ENCODE measurements around the gene CEP43. TPM values are rescaled to one million over a fixed set of nuclear protein-coding genes. Genes with fewer than 3 reads are reported as not detected.

The CEP43 gene
- polyA plus RNA-seq, 3 donors, result 3.8 to 7.1 (median 6.4) TPM

GRCh38 chr6:167007985-167008384, 8.8 kb downstream of the CEP43 start:
- Histone ChIP-seq H3K27me3 (ENCODE audit: control insufficient read depth in 2 of 2, insufficient read depth in 2 of 2, low read length in 2 of 2) (no peaks in the 10 kb centered on the region), H3K4me1 (ENCODE audit: control insufficient read depth in 1 of 2, insufficient read depth in 2 of 2, low read length in 2 of 2) (no peaks in the 10 kb centered on the region), H3K9ac (ENCODE audit: insufficient read depth, low read length, poor library complexity, severe bottlenecking) (no peak overlapping the region), H3K79me2 (ENCODE audit: insufficient read depth, low read length) (peaks cover 12% of the 10 kb centered on the region), H3K36me3 (replicated peaks in 1 of 2; ENCODE audit: control insufficient read depth in 1 of 2, insufficient read depth in 2 of 2, low read length in 2 of 2) (peaks cover 40 to 70% of the 10 kb centered on the region in 2 donors), H4K20me1 (ENCODE audit: insufficient read depth, low read length) (no peaks in the 10 kb centered on the region), H2AFZ (ENCODE audit: insufficient read depth, low read depth, low read length, poor library complexity, severe bottlenecking) (no peak overlapping the region), H3K4me2 (replicated peaks; ENCODE audit: extremely low read depth, low read length, poor library complexity, severe bottlenecking) (no peak overlapping the region), H3K4me3 (replicated peaks in 1 of 3; ENCODE audit: low read depth in 2 of 3, low read length in 3 of 3) (no peak overlapping the region), H3K9me3 (replicated peaks in 1 of 2; ENCODE audit: control insufficient read depth in 1 of 2, insufficient read depth in 1 of 2, low read length in 2 of 2) (no peaks in the 10 kb centered on the region), H3K27ac (ENCODE audit: low read depth in 1 of 2, low read length in 2 of 2) (no peak overlapping the region)
- Mint-ChIP-seq H3K4me3 (no peak overlapping the region), H3K9me3 (peaks cover 0 to 1% (median 0%) of the 10 kb centered on the region in 7 donors), H3K27ac (peak overlapping the region in 2 of 7 donors; percentile 22 to 49), H3K36me3 (peaks cover 53 to 68% of the 10 kb centered on the region in 2 donors), H3K4me1 (no peaks in the 10 kb centered on the region), H3K27me3 (ENCODE audit: low read depth in 3 of 3) (no peaks in the 10 kb centered on the region)
- no peak for DNase-seq
- WGBS (ENCODE audit: insufficient coverage), result no CpG with 5 or more reads among the region's 4 CpGs
- TF ChIP-seq, protein P1, sequence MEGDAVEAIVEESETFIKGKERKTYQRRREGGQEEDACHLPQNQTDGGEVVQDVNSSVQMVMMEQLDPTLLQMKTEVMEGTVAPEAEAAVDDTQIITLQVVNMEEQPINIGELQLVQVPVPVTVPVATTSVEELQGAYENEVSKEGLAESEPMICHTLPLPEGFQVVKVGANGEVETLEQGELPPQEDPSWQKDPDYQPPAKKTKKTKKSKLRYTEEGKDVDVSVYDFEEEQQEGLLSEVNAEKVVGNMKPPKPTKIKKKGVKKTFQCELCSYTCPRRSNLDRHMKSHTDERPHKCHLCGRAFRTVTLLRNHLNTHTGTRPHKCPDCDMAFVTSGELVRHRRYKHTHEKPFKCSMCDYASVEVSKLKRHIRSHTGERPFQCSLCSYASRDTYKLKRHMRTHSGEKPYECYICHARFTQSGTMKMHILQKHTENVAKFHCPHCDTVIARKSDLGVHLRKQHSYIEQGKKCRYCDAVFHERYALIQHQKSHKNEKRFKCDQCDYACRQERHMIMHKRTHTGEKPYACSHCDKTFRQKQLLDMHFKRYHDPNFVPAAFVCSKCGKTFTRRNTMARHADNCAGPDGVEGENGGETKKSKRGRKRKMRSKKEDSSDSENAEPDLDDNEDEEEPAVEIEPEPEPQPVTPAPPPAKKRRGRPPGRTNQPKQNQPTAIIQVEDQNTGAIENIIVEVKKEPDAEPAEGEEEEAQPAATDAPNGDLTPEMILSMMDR (IDR thresholded peaks at IDR 0.05), result no peak
- intact Hi-C loops (cut with micrococcal nuclease), result no loop called here

DNA sequence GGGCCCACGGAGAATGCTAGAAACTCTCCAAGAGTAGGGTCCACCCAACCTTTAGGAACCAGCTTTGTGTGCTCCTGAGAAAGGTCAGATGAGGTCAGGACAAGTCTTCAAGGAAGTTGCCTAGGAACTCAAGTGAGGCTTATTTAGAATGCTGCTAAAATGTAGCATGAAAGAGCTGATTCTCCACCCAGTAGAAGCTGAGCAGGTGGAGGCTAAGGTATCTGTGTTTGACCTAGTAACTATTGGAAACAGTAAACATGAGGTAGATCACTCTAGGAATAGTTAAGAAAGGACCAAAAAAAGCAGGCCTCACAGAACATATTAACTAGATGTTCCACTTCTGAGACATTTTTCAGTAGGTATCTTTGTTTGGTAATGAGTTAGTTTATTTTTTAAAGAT, 13.9 kb downstream of the CEP43 start:
- Histone ChIP-seq H4K20me1 (ENCODE audit: insufficient read depth, low read length) (no peaks in the 10 kb centered on the region), H3K4me3 (replicated peaks in 1 of 3; ENCODE audit: low read depth in 2 of 3, low read length in 3 of 3) (no peak overlapping the region), H3K4me2 (replicated peaks; ENCODE audit: extremely low read depth, low read length, poor library complexity, severe bottlenecking) (no peak overlapping the region), H3K9ac (ENCODE audit: insufficient read depth, low read length, poor library complexity, severe bottlenecking) (no peak overlapping the region), H3K36me3 (replicated peaks in 1 of 2; ENCODE audit: control insufficient read depth in 1 of 2, insufficient read depth in 2 of 2, low read length in 2 of 2) (peaks cover 37 to 60% of the 10 kb centered on the region in 2 donors), H3K27ac (ENCODE audit: low read depth in 1 of 2, low read length in 2 of 2) (peak overlapping the region in 1 of 2 donors; percentile 49), H3K4me1 (ENCODE audit: control insufficient read depth in 1 of 2, insufficient read depth in 2 of 2, low read length in 2 of 2) (no peaks in the 10 kb centered on the region), H2AFZ (ENCODE audit: insufficient read depth, low read depth, low read length, poor library complexity, severe bottlenecking) (no peak overlapping the region), H3K9me3 (replicated peaks in 1 of 2; ENCODE audit: control insufficient read depth in 1 of 2, insufficient read depth in 1 of 2, low read length in 2 of 2) (no peaks in the 10 kb centered on the region), H3K79me2 (ENCODE audit: insufficient read depth, low read length) (no peaks in the 10 kb centered on the region), H3K27me3 (ENCODE audit: control insufficient read depth in 2 of 2, insufficient read depth in 2 of 2, low read length in 2 of 2) (no peaks in the 10 kb centered on the region)
- TF ChIP-seq, protein P1 (IDR thresholded peaks at IDR 0.05), result no peak
- peaks cover 53 to 76% of the 10 kb centered on the region in 2 donors for H3K36me3 Mint-ChIP-seq
- intact Hi-C loops (cut with micrococcal nuclease), result no loop called here
- no peaks in the 10 kb centered on the region for H3K27me3 Mint-ChIP-seq (ENCODE audit: low read depth in 3 of 3)
- DNase-seq, result no peak
- no CpG with 5 or more reads among the region's 1 CpG for whole genome bisulfite sequencing (ENCODE audit: insufficient coverage)
- peaks cover 0 to 1% (median 0%) of the 10 kb centered on the region in 7 donors for H3K9me3 Mint-ChIP-seq
- H3K27ac Mint-ChIP-seq, result peak overlapping the region in 4 of 7 donors; percentile 1 to 64 (median 28)
- H3K4me3 Mint-ChIP-seq, result no peak overlapping the region
- H3K4me1 Mint-ChIP-seq, result no peaks in the 10 kb centered on the region
